Neural cell (in vitro differentiated cells): Measurements from ENCODE around the gene GPRIN1. TPM values are rescaled to one million over a fixed set of nuclear protein-coding genes. Genes with fewer than 3 reads are reported as not detected.

Experiments used
- H2AFZ ChIP-seq: fragments of 200-600, 300-800 bp; sonication (generic), shearing (Covaris generic); 2 replicates; pipeline ENCODE4 v1.6.0; 2014; ENCODE audit warnings: low read depth, mild to moderate bottlenecking, antibody characterized with exemption, low read length, moderate library complexity
- H3F3A ChIP-seq: fragments of 200-600 bp; shearing (Covaris generic); 2 replicates; pipeline ENCODE4 v1.6.1; 2016; ENCODE audit warnings: mild to moderate bottlenecking, moderate library complexity, mixed read lengths, antibody characterized with exemption, low read length; ENCODE audit not compliant: insufficient read depth, poor library complexity, severe bottlenecking
- H3K27ac ChIP-seq: fragments of 200-600, 300-800 bp; sonication (generic), shearing (Covaris generic); 2 replicates; pipeline ENCODE4 v1.5.1; 2014; ENCODE audit warnings: mild to moderate bottlenecking, low read length, moderate library complexity
- H3K27me3 ChIP-seq: fragments of 300-800, 200-600 bp; sonication (generic), shearing (Covaris generic); 2 replicates; pipeline ENCODE4 v1.6.0; 2014; ENCODE audit warnings: mild to moderate bottlenecking, low read depth, low read length, moderate library complexity; ENCODE audit not compliant: insufficient read depth
- H3K36me3 ChIP-seq: fragments of 300-800, 200-600 bp; sonication (generic), shearing (Covaris generic); 2 replicates; pipeline ENCODE4 v1.5.1; 2014; ENCODE audit warnings: mild to moderate bottlenecking, antibody characterized with exemption, low read length, moderate library complexity; ENCODE audit not compliant: insufficient read depth
- H3K4me2 ChIP-seq: fragments of 300-800, 200-600 bp; sonication (generic), shearing (Covaris generic); 2 replicates; pipeline ENCODE4 v1.6.0; 2014; ENCODE audit warnings: mild to moderate bottlenecking, low read length
- H3K4me3 ChIP-seq: fragments of 300-800, 200-600 bp; sonication (generic), shearing (Covaris generic); 2 replicates; pipeline ENCODE4 v1.5.1; 2014; ENCODE audit warnings: mild to moderate bottlenecking, low read length, moderate library complexity
- H3K79me2 ChIP-seq: fragments of 200-600 bp; shearing (Covaris generic); replicated peaks from 2 replicates; pipeline ENCODE4 v1.6.0; 2014; ENCODE audit warnings: mild to moderate bottlenecking, low read length, moderate library complexity; ENCODE audit not compliant: insufficient read depth
- H3K9ac ChIP-seq: fragments of 300-800, 200-600 bp; sonication (generic), shearing (Covaris generic); 2 replicates; pipeline ENCODE4 v1.6.1; 2016; ENCODE audit warnings: mild to moderate bottlenecking, low read length, mixed read lengths
- H3K9me2 ChIP-seq: fragments of 200-600 bp; shearing (Covaris generic); 2 replicates; pipeline ENCODE4 v1.6.1; 2016; ENCODE audit warnings: mild to moderate bottlenecking, low read length, mixed read lengths; ENCODE audit not compliant: insufficient read depth
- H3K9me3 ChIP-seq: fragments of 200-600, 300-800 bp; sonication (generic), shearing (Covaris generic); 2 replicates; pipeline ENCODE4 v1.6.1; 2016; ENCODE audit warnings: mild to moderate bottlenecking, mixed run types, low read length, moderate library complexity, mixed read lengths
- H4K20me1 ChIP-seq: fragments of 200-600 bp; shearing (Covaris generic); 2 replicates; pipeline ENCODE4 v1.6.1; 2016; ENCODE audit warnings: mild to moderate bottlenecking, mixed run types; ENCODE audit not compliant: insufficient read depth
- CTCF ChIP-seq: fragments of 450-650 bp; IDR thresholded peaks from 2 replicates; pipeline ENCODE4 v1.5.1; 2014; ENCODE audit warnings: antibody characterized with exemption, mild to moderate bottlenecking, moderate library complexity; ENCODE audit not compliant: poor library complexity, severe bottlenecking
- EP300 ChIP-seq: fragments of 450-650 bp; conservative IDR thresholded peaks from 2 replicates; pipeline ENCODE4 v1.6.1; 2014; ENCODE audit warnings: antibody characterized with exemption, mild to moderate bottlenecking, moderate library complexity; ENCODE audit not compliant: poor library complexity, severe bottlenecking
- EZH2 ChIP-seq: fragments of 200-600, 300-800 bp; shearing (Covaris generic), sonication (generic); IDR thresholded peaks from 2 replicates; pipeline ENCODE4 v1.6.1; 2014; ENCODE audit warnings: antibody characterized with exemption, low read length, borderline replicate concordance, mild to moderate bottlenecking; ENCODE audit not compliant: insufficient read depth, poor library complexity, severe bottlenecking
- MXI1 ChIP-seq: fragments of 450-650 bp; conservative IDR thresholded peaks from 2 replicates; pipeline ENCODE4 v1.6.1; 2014; ENCODE audit warnings: antibody characterized with exemption, mild to moderate bottlenecking; ENCODE audit not compliant: poor library complexity, severe bottlenecking
- POLR2AphosphoS5 ChIP-seq: IDR thresholded peaks from 2 replicates; pipeline ENCODE4 v1.6.1; 2012
- RAD21 ChIP-seq: fragments of 450-650 bp; conservative IDR thresholded peaks from 2 replicates; pipeline ENCODE4 v1.6.1; 2014; ENCODE audit warnings: antibody characterized with exemption, mild to moderate bottlenecking, moderate library complexity
- REST ChIP-seq: IDR thresholded peaks from 2 replicates; pipeline ENCODE4 v1.6.1; 2012; ENCODE audit warnings: borderline replicate concordance
- SMC3 ChIP-seq: fragments of 450-650 bp; conservative IDR thresholded peaks from 2 replicates; pipeline ENCODE4 v1.6.1; 2014; ENCODE audit warnings: antibody characterized with exemption, mild to moderate bottlenecking, moderate library complexity; ENCODE audit not compliant: poor library complexity
- TAF1 ChIP-seq: IDR thresholded peaks from 2 replicates; pipeline ENCODE4 v1.6.1; 2012; ENCODE audit warnings: low read depth
- polyA minus RNA-seq: library from RNA; depleted of rRNA, polyadenylated mRNA; stranded (reverse); fragments of >200 nt; gene quantifications from 2 replicates; pipeline ENCODE4 v1.2.3, GENCODE V29; 2014
- polyA plus RNA-seq: library from polyadenylated mRNA; depleted of rRNA; stranded (reverse); fragments of >200 nt; gene quantifications from 2 replicates; pipeline ENCODE4 v1.2.3, GENCODE V29; 2014

The GPRIN1 gene
- 32.3 and 42.8 TPM in 2 replicates for polyA plus RNA-seq
- polyA minus RNA-seq = 87.6 and 94.2 TPM in 2 replicates

- H3K4me3 ChIP-seq = peak within 1 kb of the TSS; percentile 74
- no peaks in the 10 kb centered on the region for H4K20me1 ChIP-seq
- H3K9me3 ChIP-seq = no peaks in the 10 kb centered on the region
- peak within 1 kb of the TSS; percentile 85 for H3K9ac ChIP-seq
- peak within 1 kb of the TSS; percentile 56 for H2AFZ ChIP-seq
- peak within 1 kb of the TSS; percentile 53 for H3K27ac ChIP-seq
- H3K9me2 ChIP-seq = no peaks in the 10 kb centered on the region
- H3K27me3 ChIP-seq = peaks cover 18% of the 10 kb centered on the region
- no peaks in the 10 kb centered on the region for H3K36me3 ChIP-seq
- H3K4me2 ChIP-seq = peak within 1 kb of the TSS; percentile 80
- peak; percentile 57 for TF ChIP-seq SMC3
- TF ChIP-seq POLR2AphosphoS5 = peak; percentile 79
- no peak for TF ChIP-seq EZH2
- peak; percentile 61 for TF ChIP-seq RAD21
- no peak for TF ChIP-seq TAF1
- TF ChIP-seq MXI1 = peak; percentile 28
- peak; percentile 34 for TF ChIP-seq EP300
- peak; percentile 77 for TF ChIP-seq CTCF
- peak; percentile 62 for TF ChIP-seq REST
- H3K79me2 ChIP-seq = peaks cover 32% of the 10 kb centered on the region
- no peaks in the 10 kb centered on the region for H3F3A ChIP-seq
Measured at GRCh38 chr5:176609724-176610434, at the start of gene GPRIN1. Gene GPRIN1, minus strand, starts transcription at chr5:176610156. Its CDS starts 10,322 bp downstream, at chr5:176599834.

- no peak overlapping the region for H3K27ac ChIP-seq
- TF ChIP-seq RAD21 (no peak), MXI1 (no peak), EP300 (no peak), POLR2AphosphoS5 (no peak), EZH2 (no peak), CTCF (no peak), SMC3 (no peak), TAF1 (no peak), REST (no peak)
- no peaks in the 10 kb centered on the region for H3K27me3 ChIP-seq
- no peak overlapping the region for H3K4me2 ChIP-seq
- no peaks in the 10 kb centered on the region for H3K9me3 ChIP-seq
- no peak overlapping the region for H3K9ac ChIP-seq
- no peak overlapping the region for H3K4me3 ChIP-seq
- no peaks in the 10 kb centered on the region for H3K36me3 ChIP-seq
- no peaks in the 10 kb centered on the region for H3K9me2 ChIP-seq
- H2AFZ ChIP-seq = no peak overlapping the region
- H4K20me1 ChIP-seq = no peaks in the 10 kb centered on the region
- no peaks in the 10 kb centered on the region for H3K79me2 ChIP-seq
- H3F3A ChIP-seq = no peaks in the 10 kb centered on the region
Measured at GRCh38 chr5:176659512-176659839, 49.5 kb upstream of the GPRIN1 start.
